GM23248 (cell line): ENCODE measurements around the gene AGPAT3.

Experiments
- EZH2 ChIP-seq: fragments of 200-600 bp; sonication (generic); IDR thresholded peaks from 2 replicates; pipeline ENCODE4 v1.6.1; 2018; ENCODE audit warnings: antibody characterized with exemption, mild to moderate bottlenecking; ENCODE audit not compliant: insufficient read depth, poor library complexity, severe bottlenecking
- EZH2phosphoT487 ChIP-seq: fragments of 200-600 bp; sonication (generic); IDR thresholded peaks from 2 replicates; pipeline ENCODE4 v1.6.1; 2018; ENCODE audit warnings: antibody characterized with exemption, moderate library complexity, mild to moderate bottlenecking, low read depth; ENCODE audit not compliant: insufficient read depth

- TF ChIP-seq EZH2phosphoT487: no peak
- TF ChIP-seq EZH2: no peak
These were observed 101.0 kb downstream of the AGPAT3 start for GRCh38 chr21:43965911-43966585.
